Suprapubic skin (tissue), 4 donors: ENCODE measurements around the gene RFXANK. TPM values are rescaled to one million over a fixed set of nuclear protein-coding genes. Genes with fewer than 3 reads are reported as not detected.
"Not testable (repeated sequence)": the region's sequence is repeated elsewhere in the genome, so short reads cannot be mapped to it uniquely, and the experiment has no call there.

Experiments
- DNase-seq, 2 donors: peaks; one replicate each; pipeline ENCODE4 v3.0.0-alpha.2; 2019; ENCODE audit warnings: low spot score in 2 of 2
- H3K27ac ChIP-seq: fragments of 200-600 bp; sonication (generic); one replicate; pipeline ENCODE4 v1.5.1; 2019
- H3K27me3 ChIP-seq: fragments of 200-600 bp; sonication (generic); one replicate; pipeline ENCODE4 v1.5.1; 2019
- H3K36me3 ChIP-seq: fragments of 200-600 bp; sonication (generic); one replicate; pipeline ENCODE4 v1.5.1; 2019
- H3K4me1 ChIP-seq: fragments of 200-600 bp; sonication (generic); one replicate; pipeline ENCODE4 v1.5.1; 2019
- H3K4me3 ChIP-seq: fragments of 200-600 bp; sonication (generic); one replicate; pipeline ENCODE4 v1.5.1; 2019; ENCODE audit warnings: mild to moderate bottlenecking
- H3K9me3 ChIP-seq: fragments of 200-600 bp; sonication (generic); one replicate; pipeline ENCODE4 v1.5.1; 2019
- CTCF ChIP-seq, 2 donors: fragments of 200-600 bp in 1 of 2; fragments of 450-650 bp in 1 of 2; sonication (generic) in 1 of 2; IDR thresholded peaks; one replicate each; pipeline ENCODE4 v1.5.1; 2016 to 2019; ENCODE audit warnings: antibody characterized with exemption in 2 of 2, mild to moderate bottlenecking in 1 of 2, moderate library complexity in 1 of 2
- EP300 ChIP-seq: sonication (generic); formaldehyde crosslinking; IDR thresholded peaks from one replicate; pipeline ENCODE4 v1.6.1; 2017; ENCODE audit warnings: antibody characterized with exemption
- POLR2A ChIP-seq, 2 donors: fragments of 450-650 bp; IDR thresholded peaks; one replicate each; pipeline ENCODE4 v1.6.1; 2017; ENCODE audit warnings: antibody characterized with exemption in 2 of 2, mild to moderate bottlenecking in 2 of 2, moderate library complexity in 2 of 2
- POLR2AphosphoS5 ChIP-seq, 3 donors: sonication (generic); formaldehyde crosslinking; IDR thresholded peaks; one replicate each; pipeline ENCODE4 v1.6.1; 2017; ENCODE audit warnings: antibody characterized with exemption in 3 of 3
- WGBS: methylation state at CpG from one replicate; pipeline ENCODE4 v1.1.5; 2018; 5-methylcytosine and 5-hydroxymethylcytosine counted together
- total RNA-seq, 4 donors: library from RNA; depleted of rRNA; stranded (reverse); fragments of >200 nt; gene quantifications; one replicate each; pipeline ENCODE4 v1.1.0, GENCODE V29; 2016

RFXANK gene
- total RNA-seq, 4 donors from 2014 or later: 37.9 to 47.6 (median 45.7) TPM

GRCh38 chr19:19218911-19219310, 26.9 kb downstream of the RFXANK start:
- H3K4me3 ChIP-seq: no peak overlapping the region
- WGBS: 85% methylated on average over 19 of the region's 21 CpGs
- TF ChIP-seq POLR2AphosphoS5 (IDR thresholded peaks at IDR 0.05): no peak
- no peak for TF ChIP-seq CTCF (IDR thresholded peaks at IDR 0.05)
- peaks cover 51% of the 10 kb centered on the region for H3K27me3 ChIP-seq
- H3K36me3 ChIP-seq: no peaks in the 10 kb centered on the region
- H3K4me1 ChIP-seq: no peaks in the 10 kb centered on the region
- no peak for DNase-seq
- no peak overlapping the region for H3K27ac ChIP-seq
- H3K9me3 ChIP-seq: no peaks in the 10 kb centered on the region

DNA sequence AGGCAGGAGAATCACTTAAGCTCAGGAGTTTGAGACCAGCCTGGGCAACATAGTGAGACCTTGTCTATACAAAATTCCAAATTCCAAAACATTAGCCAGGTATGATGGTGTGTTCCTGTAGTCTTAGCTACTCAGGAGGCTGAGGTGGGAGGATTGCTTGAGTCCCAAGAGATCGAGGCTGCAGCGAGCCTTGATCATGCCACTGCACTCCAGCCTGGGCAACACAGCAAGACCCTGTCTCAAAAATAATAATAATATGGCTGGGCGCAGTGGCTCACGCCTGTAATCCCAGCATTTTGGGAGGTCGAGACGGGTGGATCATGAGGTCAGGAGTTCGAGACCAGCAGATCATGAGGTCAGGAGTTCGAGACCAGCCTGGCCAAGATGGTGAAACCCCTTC, 28.9 kb downstream of the RFXANK start:
- Histone ChIP-seq H3K27me3 (peaks cover 51% of the 10 kb centered on the region), H3K4me1 (peaks cover 14% of the 10 kb centered on the region)
- WGBS: 87% methylated on average over 8 of the region's 8 CpGs
- H3K36me3 ChIP-seq, DNase-seq, H3K4me3 ChIP-seq, H3K9me3 ChIP-seq, H3K27ac ChIP-seq: not testable (repeated sequence)

- 81% methylated on average over 5 of the region's 5 CpGs for WGBS
Observed at GRCh38 chr19:19223060-19223459, 31.0 kb downstream of the RFXANK start.

GRCh38 chr19:19223636-19224035, 31.6 kb downstream of the RFXANK start:
- H3K4me1 ChIP-seq: peaks cover 14% of the 10 kb centered on the region
- H3K27me3 ChIP-seq: peaks cover 62% of the 10 kb centered on the region
- no peak for TF ChIP-seq EP300
- no peak for TF ChIP-seq POLR2A (IDR thresholded peaks at IDR 0.05)
- no peak for TF ChIP-seq CTCF (IDR thresholded peaks at IDR 0.05)
- no peak for TF ChIP-seq POLR2AphosphoS5 (IDR thresholded peaks at IDR 0.05)
- no peak for DNase-seq
- H3K9me3 ChIP-seq: no peaks in the 10 kb centered on the region
- no peak overlapping the region for H3K27ac ChIP-seq
- no peaks in the 10 kb centered on the region for H3K36me3 ChIP-seq
- WGBS: 83% methylated on average over 6 of the region's 6 CpGs
- H3K4me3 ChIP-seq: no peak overlapping the region

More at GRCh38 chr19:19223060-19223459, 31.0 kb downstream of the RFXANK start:
- no peak for DNase-seq
- Histone ChIP-seq H3K9me3 (no peaks in the 10 kb centered on the region), H3K4me1 (peaks cover 14% of the 10 kb centered on the region), H3K27me3 (peaks cover 57% of the 10 kb centered on the region), H3K27ac (no peak overlapping the region), H3K4me3 (no peak overlapping the region), H3K36me3 (no peaks in the 10 kb centered on the region)
- TF ChIP-seq EP300 (no peak), CTCF (IDR thresholded peaks at IDR 0.05) (no peak), POLR2A (IDR thresholded peaks at IDR 0.05) (no peak), POLR2AphosphoS5 (IDR thresholded peaks at IDR 0.05) (no peak)

GRCh38 chr19:19224150-19224851, 32.2 kb downstream of the RFXANK start:
- TF ChIP-seq POLR2AphosphoS5 (IDR thresholded peaks at IDR 0.05) (no peak), CTCF (IDR thresholded peaks at IDR 0.05) (no peak), POLR2A (IDR thresholded peaks at IDR 0.05) (no peak), EP300 (no peak)
- peak overlapping the region; percentile 52 for H3K4me3 ChIP-seq
- H3K27ac ChIP-seq: no peak overlapping the region
- peaks cover 59% of the 10 kb centered on the region for H3K27me3 ChIP-seq
- no peak for DNase-seq
- 54% methylated on average over 10 of the region's 17 CpGs for WGBS
- no peaks in the 10 kb centered on the region for H3K9me3 ChIP-seq
- peaks cover 14% of the 10 kb centered on the region for H3K4me1 ChIP-seq
- H3K36me3 ChIP-seq: no peaks in the 10 kb centered on the region
